Activated CD4-positive, alpha-beta T cell treated with anti-CD3 and anti-CD28 coated beads for 36 hours (primary cell): ENCODE data around the gene TCL1B. TPM values are rescaled to one million over a fixed set of nuclear protein-coding genes. Genes with fewer than 3 reads are reported as not detected.

Experiments used
- ATAC-seq: fragments of 200-7000 bp; cut with Tn5 transposase; one replicate; pipeline ENCODE4 v1.10.0; 2021; ENCODE audit warnings: mild to moderate bottlenecking, moderate library complexity
- CTCF ChIA-PET: fragments of 350-600 bp; sonication (Branson Sonifier 250); formaldehyde crosslinking; loops from one replicate; lab custom pipeline; 2021; ENCODE audit warnings: antibody characterized with exemption; lab: Charles Lee
- POLR2A ChIA-PET: fragments of 350-600 bp; sonication (Branson Sonifier 250); formaldehyde crosslinking; loops from one replicate; lab custom pipeline; 2021; ENCODE audit warnings: antibody characterized with exemption, inconsistent platforms; lab: Charles Lee
- DNase-seq: peaks from one replicate; pipeline ENCODE4 v3.0.0-alpha.2; 2020
- H3K27ac Mint-ChIP-seq: one replicate; pipeline ENCODE4 v1.8.0; 2021; ENCODE audit warnings: mixed read lengths
- H3K27me3 Mint-ChIP-seq: one replicate; pipeline ENCODE4 v1.8.0; 2021; ENCODE audit warnings: mixed read lengths
- H3K36me3 Mint-ChIP-seq: one replicate; pipeline ENCODE4 v1.8.0; 2021; ENCODE audit warnings: low read depth, mixed read lengths
- H3K4me1 Mint-ChIP-seq: one replicate; pipeline ENCODE4 v1.8.0; 2021; ENCODE audit warnings: mixed read lengths
- H3K4me3 Mint-ChIP-seq: one replicate; pipeline ENCODE4 v1.8.0; 2021; ENCODE audit warnings: mild to moderate bottlenecking, moderate library complexity, mixed read lengths
- H3K9me3 Mint-ChIP-seq: one replicate; pipeline ENCODE4 v1.8.0; 2021; ENCODE audit warnings: low read depth, mixed read lengths
- intact Hi-C, 2 experiments: fragments of 100-400 bp; cut with DNase I in 1 of 2; cut with micrococcal nuclease in 1 of 2; formaldehyde crosslinking; loops; one replicate each; pipeline versions ENCODE4 v1.14.2 to v1.15.1; 2022 to 2024; cut with DNase I, micrococcal nuclease
- total RNA-seq, 2 experiments: library from RNA; stranded (reverse); gene quantifications; one replicate each; pipeline ENCODE4 v1.2.3, GENCODE V29; 2021

Gene TCL1B
- total RNA-seq, 2 experiments from 2014 or later = not detected

DNA sequence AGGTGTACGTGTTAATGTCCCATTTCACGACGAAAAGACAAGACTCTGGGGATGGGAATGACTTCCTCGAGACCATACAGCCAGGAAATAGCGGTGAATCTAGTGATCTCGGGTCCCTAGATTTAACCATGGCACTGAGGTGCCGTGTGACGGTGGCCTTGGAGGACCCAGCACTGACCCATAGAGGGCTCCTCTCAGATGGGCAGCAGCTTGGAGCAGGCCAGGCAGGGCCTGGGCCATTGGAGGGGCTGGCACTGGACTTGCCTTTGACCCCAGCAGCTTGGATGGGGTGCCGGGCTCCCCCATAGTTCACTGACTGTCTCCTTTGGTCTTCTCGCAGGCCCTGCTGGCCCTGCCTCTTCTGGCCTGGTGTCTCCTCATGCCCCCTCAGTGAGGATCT, 5.4 kb downstream of the TCL1B start:
- ATAC-seq = no peak
- peaks cover 16% of the 10 kb centered on the region for H3K27me3 Mint-ChIP-seq
- DNase-seq = no peak
- H3K4me1 Mint-ChIP-seq = no peaks in the 10 kb centered on the region
- no peaks in the 10 kb centered on the region for H3K9me3 Mint-ChIP-seq
- ChIA-PET POLR2A (no interaction called here), CTCF (no interaction called here)
- no peaks in the 10 kb centered on the region for H3K36me3 Mint-ChIP-seq
- H3K4me3 Mint-ChIP-seq = no peak overlapping the region
- intact Hi-C loops = no loop called here
- no peak overlapping the region for H3K27ac Mint-ChIP-seq

DNA sequence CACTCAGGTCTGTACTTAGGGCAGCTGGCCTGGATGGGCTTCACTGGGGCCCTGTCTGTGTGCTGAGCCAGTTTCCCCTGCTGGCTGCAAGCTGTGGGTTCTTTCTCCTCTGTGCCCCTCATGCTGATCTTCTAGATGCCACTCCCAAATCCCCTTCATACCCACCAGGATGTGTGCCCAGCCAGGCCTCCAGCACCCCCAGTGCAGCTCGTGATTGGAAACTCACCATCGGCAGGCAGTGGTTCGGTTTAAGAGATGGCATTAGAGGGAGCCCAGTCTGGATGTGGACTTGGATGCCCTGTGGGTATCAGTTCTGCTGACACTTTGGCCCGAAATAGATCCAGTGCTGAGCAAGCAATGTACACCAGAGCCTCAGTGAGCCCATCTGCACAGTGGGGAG, 5.9 kb downstream of the TCL1B start:
- CTCF ChIA-PET = no interaction called here

DNA sequence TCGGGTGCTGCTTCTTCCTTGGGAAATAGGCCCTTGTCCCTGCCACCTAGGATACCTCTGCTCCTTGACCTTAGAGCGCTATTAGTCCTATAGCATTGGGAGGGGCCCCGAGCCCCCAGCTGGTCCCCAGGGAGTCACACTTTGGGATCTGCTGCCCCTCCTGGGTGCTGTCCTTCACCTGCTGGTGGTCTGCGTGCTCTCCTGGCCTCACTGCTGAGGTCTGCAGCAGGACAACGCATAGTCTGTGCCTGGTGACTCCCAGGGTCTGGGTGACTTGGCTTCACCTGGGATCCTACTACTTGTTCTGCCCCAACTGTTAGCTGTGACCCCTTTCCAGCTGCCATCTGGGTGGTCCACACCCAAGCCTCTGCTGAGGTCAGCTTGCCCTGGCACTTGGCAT, 8.8 kb downstream of the TCL1B start:
- H3K27ac Mint-ChIP-seq = no peak overlapping the region
- peaks cover 2% of the 10 kb centered on the region for H3K4me1 Mint-ChIP-seq
- no peaks in the 10 kb centered on the region for H3K36me3 Mint-ChIP-seq
- intact Hi-C loops = no loop called here
- no peak overlapping the region for H3K4me3 Mint-ChIP-seq
- H3K9me3 Mint-ChIP-seq = no peaks in the 10 kb centered on the region
- DNase-seq (no peak), ATAC-seq (no peak)
- POLR2A ChIA-PET = no interaction called here
- peaks cover 20% of the 10 kb centered on the region for H3K27me3 Mint-ChIP-seq
- CTCF ChIA-PET = no interaction called here

More for the DNA sequence above, 5.9 kb downstream of the TCL1B start:
- intact Hi-C loops = no loop called here
- no peak overlapping the region for H3K4me3 Mint-ChIP-seq
- H3K4me1 Mint-ChIP-seq = no peaks in the 10 kb centered on the region
- no peak for ATAC-seq
- H3K27ac Mint-ChIP-seq = no peak overlapping the region
- H3K9me3 Mint-ChIP-seq = no peaks in the 10 kb centered on the region
- no peak for DNase-seq
- POLR2A ChIA-PET = no interaction called here
- H3K27me3 Mint-ChIP-seq = peaks cover 16% of the 10 kb centered on the region
- H3K36me3 Mint-ChIP-seq = no peaks in the 10 kb centered on the region

DNA sequence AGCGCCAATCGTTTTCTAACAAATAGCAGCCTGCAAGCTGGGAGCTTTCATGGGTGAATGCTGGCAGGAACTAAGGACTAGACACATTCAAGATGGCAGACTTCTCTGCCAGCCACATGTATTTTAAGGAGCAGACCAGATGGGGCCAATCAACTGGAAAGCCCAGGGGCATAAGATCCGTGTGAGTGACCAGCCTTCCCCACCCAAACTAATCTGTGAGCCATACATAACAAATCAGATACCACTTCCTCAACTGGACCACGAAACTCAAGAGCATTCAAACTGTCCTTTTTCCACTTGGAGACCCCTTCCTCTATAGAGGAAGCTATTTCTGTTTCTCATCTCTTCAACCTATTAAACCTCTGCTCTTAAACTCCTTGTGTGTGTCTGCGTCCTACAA, 9.7 kb downstream of the TCL1B start:
- no peaks in the 10 kb centered on the region for H3K36me3 Mint-ChIP-seq
- no peak for DNase-seq
- intact Hi-C loops = no loop called here
- no peaks in the 10 kb centered on the region for H3K9me3 Mint-ChIP-seq
- H3K27ac Mint-ChIP-seq = no peak overlapping the region
- no peak overlapping the region for H3K4me3 Mint-ChIP-seq
- ChIA-PET CTCF (interaction anchor here (0.6 kb wide), 1 partner anchor 136 kb away, joined by 3 read pairs; no protein-coding TSS in a partner anchor), POLR2A (no interaction called here)
- H3K4me1 Mint-ChIP-seq = peaks cover 2% of the 10 kb centered on the region
- H3K27me3 Mint-ChIP-seq = peaks cover 22% of the 10 kb centered on the region
- no peak for ATAC-seq

GRCh38 chr14:95696741-95697140, 10.5 kb downstream of the TCL1B start:
- DNase-seq (no peak), ATAC-seq (no peak)
- no peak overlapping the region for H3K27ac Mint-ChIP-seq
- CTCF ChIA-PET = no interaction called here
- H3K9me3 Mint-ChIP-seq = no peaks in the 10 kb centered on the region
- no peaks in the 10 kb centered on the region for H3K36me3 Mint-ChIP-seq
- POLR2A ChIA-PET = no interaction called here
- peaks cover 22% of the 10 kb centered on the region for H3K27me3 Mint-ChIP-seq
- intact Hi-C loops = no loop called here
- no peak overlapping the region for H3K4me3 Mint-ChIP-seq
- peaks cover 2% of the 10 kb centered on the region for H3K4me1 Mint-ChIP-seq

GRCh38 chr14:95697764-95698163, 11.5 kb downstream of the TCL1B start:
- ATAC-seq = no peak
- H3K4me3 Mint-ChIP-seq = no peak overlapping the region

DNA sequence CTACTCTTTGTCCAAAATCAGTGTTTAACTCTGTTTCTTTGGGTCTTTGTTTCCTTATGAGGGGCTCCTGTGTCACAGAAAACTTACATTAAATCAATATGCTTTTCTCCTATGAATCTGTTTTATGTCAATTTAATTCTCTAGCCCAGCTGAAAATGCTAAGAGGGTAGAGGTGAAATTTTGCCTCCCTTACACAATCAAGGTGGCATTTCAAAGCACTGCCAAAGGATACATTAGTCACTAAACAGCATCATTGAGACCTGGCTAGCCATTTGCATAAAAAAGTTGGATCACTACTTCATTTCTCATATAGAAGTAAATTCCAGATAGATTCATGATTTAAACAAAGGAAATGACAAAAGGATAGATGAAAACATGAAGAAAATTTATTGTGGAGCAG, 12.1 kb downstream of the TCL1B start:
- H3K4me3 Mint-ChIP-seq = no peak overlapping the region
- H3K9me3 Mint-ChIP-seq = no peaks in the 10 kb centered on the region
- POLR2A ChIA-PET = no interaction called here
- intact Hi-C loops = no loop called here
- peaks cover 2% of the 10 kb centered on the region for H3K4me1 Mint-ChIP-seq
- H3K36me3 Mint-ChIP-seq = no peaks in the 10 kb centered on the region
- ATAC-seq (no peak), DNase-seq (no peak)
- H3K27ac Mint-ChIP-seq = no peak overlapping the region
- H3K27me3 Mint-ChIP-seq = peaks cover 22% of the 10 kb centered on the region
- CTCF ChIA-PET = no interaction called here

More at GRCh38 chr14:95697764-95698163, 11.5 kb downstream of the TCL1B start:
- Mint-ChIP-seq H3K27ac (no peak overlapping the region), H3K9me3 (no peaks in the 10 kb centered on the region), H3K4me1 (peaks cover 2% of the 10 kb centered on the region), H3K27me3 (peaks cover 20% of the 10 kb centered on the region), H3K36me3 (no peaks in the 10 kb centered on the region)
- intact Hi-C loops = no loop called here
- CTCF ChIA-PET = no interaction called here
- POLR2A ChIA-PET = no interaction called here
- DNase-seq = no peak

GRCh38 chr14:95699412-95699811, 13.2 kb downstream of the TCL1B start:
- ATAC-seq = no peak
- no peaks in the 10 kb centered on the region for H3K9me3 Mint-ChIP-seq
- POLR2A ChIA-PET = no interaction called here
- H3K27ac Mint-ChIP-seq = no peak overlapping the region
- peaks cover 28% of the 10 kb centered on the region for H3K27me3 Mint-ChIP-seq
- no peak for DNase-seq
- intact Hi-C loops = no loop called here
- H3K4me3 Mint-ChIP-seq = no peak overlapping the region
- H3K4me1 Mint-ChIP-seq = peaks cover 2% of the 10 kb centered on the region
- CTCF ChIA-PET = interaction anchor here (1.2 to 1.4 kb wide), 2 partner anchors 16 to 75 kb away, joined by 3 read pairs; no protein-coding TSS in a partner anchor
- no peaks in the 10 kb centered on the region for H3K36me3 Mint-ChIP-seq

DNA sequence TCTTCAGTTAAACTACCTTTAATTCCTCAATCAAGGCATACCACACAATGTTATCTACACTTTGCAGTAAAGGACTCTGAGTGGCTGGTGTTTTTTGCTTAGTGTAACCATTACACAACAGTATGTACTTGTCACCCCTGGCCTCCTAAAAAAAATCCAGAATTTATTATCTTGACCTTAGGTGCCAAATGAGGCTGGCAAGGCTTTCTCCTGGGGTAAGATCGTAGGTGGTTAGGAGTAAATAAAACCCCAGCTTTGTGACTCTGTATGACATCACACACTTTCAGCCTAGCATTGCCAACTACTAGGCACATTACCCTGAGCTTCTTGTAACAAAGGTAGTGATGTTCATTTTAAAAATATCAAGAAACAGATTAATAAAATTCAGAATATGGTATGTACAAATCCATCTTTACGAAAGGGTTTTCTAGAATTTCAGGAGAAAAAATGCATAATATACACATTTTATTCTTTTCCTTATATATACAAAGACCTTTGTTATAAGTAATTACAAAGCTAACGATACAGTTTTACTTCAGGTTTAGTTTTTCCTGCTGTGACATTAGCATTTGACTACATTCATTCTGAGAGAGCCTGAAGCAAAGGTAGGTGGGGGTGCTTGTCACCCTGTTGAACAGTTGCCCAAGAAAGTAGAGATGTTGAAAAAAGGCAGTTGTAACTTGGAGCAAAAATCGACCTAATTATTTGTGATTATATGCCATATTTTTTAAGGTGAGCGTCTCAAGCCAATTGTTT, 14.2 kb downstream of the TCL1B start:
- H3K36me3 Mint-ChIP-seq = no peaks in the 10 kb centered on the region
- peaks cover 2% of the 10 kb centered on the region for H3K4me1 Mint-ChIP-seq
- ChIA-PET CTCF (interaction anchor here (1.4 kb wide), 1 partner anchor 74 kb away, joined by 3 read pairs; no protein-coding TSS in a partner anchor), POLR2A (no interaction called here)
- intact Hi-C loops = no loop called here
- no peak overlapping the region for H3K4me3 Mint-ChIP-seq
- H3K27me3 Mint-ChIP-seq = peaks cover 31% of the 10 kb centered on the region
- DNase-seq (no peak), ATAC-seq (no peak)
- no peaks in the 10 kb centered on the region for H3K9me3 Mint-ChIP-seq
- no peak overlapping the region for H3K27ac Mint-ChIP-seq

- Mint-ChIP-seq H3K4me1 (peaks cover 2% of the 10 kb centered on the region), H3K27me3 (peaks cover 25% of the 10 kb centered on the region), H3K36me3 (no peaks in the 10 kb centered on the region), H3K27ac (no peak overlapping the region), H3K9me3 (no peaks in the 10 kb centered on the region), H3K4me3 (no peak overlapping the region)
- no peak for DNase-seq
- ChIA-PET CTCF (interaction anchor here (0.7 kb wide), 1 partner anchor 152 kb away, joined by 3 read pairs; no protein-coding TSS in a partner anchor), POLR2A (no interaction called here)
- intact Hi-C loops = no loop called here
- ATAC-seq = no peak
Measured at GRCh38 chr14:95701846-95702221, 15.6 kb downstream of the TCL1B start.

DNA sequence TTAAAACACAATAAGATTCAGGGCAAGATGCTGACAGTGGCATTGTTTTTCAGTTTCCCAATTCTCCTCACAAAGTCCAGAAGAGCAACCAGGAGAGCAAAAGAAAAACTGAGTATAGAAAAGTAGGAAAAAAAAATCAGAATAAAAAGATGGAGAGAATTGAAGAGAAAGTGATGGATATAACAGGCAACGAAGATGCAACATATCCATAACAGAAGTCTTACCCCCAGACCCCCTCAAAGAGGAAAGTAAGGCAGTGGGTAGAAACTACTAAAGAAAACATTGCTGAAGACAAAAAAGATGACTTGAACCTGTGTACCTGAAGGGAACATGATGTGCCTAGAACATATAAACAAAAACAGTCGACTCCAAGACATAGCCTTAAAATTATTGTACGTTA, 17.1 kb downstream of the TCL1B start:
- intact Hi-C loops = no loop called here
- H3K27ac Mint-ChIP-seq = no peak overlapping the region
- H3K9me3 Mint-ChIP-seq = no peaks in the 10 kb centered on the region
- ChIA-PET CTCF (no interaction called here), POLR2A (no interaction called here)
- H3K27me3 Mint-ChIP-seq = peaks cover 27% of the 10 kb centered on the region
- peaks cover 2% of the 10 kb centered on the region for H3K4me1 Mint-ChIP-seq
- no peak overlapping the region for H3K4me3 Mint-ChIP-seq
- no peak for DNase-seq
- no peaks in the 10 kb centered on the region for H3K36me3 Mint-ChIP-seq
- no peak for ATAC-seq

DNA sequence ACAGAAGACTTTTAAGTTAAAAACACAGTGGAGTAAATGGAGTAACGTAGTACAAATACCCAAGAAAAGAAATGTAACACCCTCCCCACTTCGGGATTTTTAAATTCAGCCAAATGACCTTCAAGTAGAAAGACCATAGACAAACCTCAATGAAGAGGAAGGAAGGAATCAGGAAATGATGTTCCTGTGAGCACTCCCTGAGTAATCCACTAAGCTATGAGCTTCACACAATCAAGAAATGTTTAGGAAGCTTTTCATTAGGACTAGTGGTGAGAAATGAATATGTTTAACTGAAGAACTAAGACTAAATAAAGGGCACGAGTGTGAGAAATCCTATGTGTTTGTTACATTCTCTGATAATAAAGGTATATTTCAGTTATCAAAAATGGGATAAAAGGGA, 17.6 kb downstream of the TCL1B start:
- no peak for ATAC-seq
- ChIA-PET CTCF (no interaction called here), POLR2A (no interaction called here)
- Mint-ChIP-seq H3K4me1 (peaks cover 2% of the 10 kb centered on the region), H3K9me3 (no peaks in the 10 kb centered on the region), H3K27me3 (peaks cover 27% of the 10 kb centered on the region), H3K4me3 (no peak overlapping the region), H3K27ac (no peak overlapping the region), H3K36me3 (no peaks in the 10 kb centered on the region)
- no peak for DNase-seq
- intact Hi-C loops = no loop called here
